Suprapubic skin (tissue), 3 donors: ENCODE results near the gene CLDN22.

ENCODE experiments used
- POLR2A ChIP-seq, 2 donors: fragments of 450-650 bp; IDR thresholded peaks; one replicate each; pipeline ENCODE4 v1.6.1; 2017; ENCODE audit warnings: antibody characterized with exemption in 2 of 2, mild to moderate bottlenecking in 2 of 2, moderate library complexity in 2 of 2
- TF ChIP-seq, protein P1 (sequence below), 2 donors: fragments of 200-600 bp in 1 of 2; fragments of 450-650 bp in 1 of 2; sonication (generic) in 1 of 2; IDR thresholded peaks; one replicate each; pipeline ENCODE4 v1.5.1; 2016 to 2019; ENCODE audit warnings: antibody characterized with exemption in 2 of 2, mild to moderate bottlenecking in 1 of 2, moderate library complexity in 1 of 2

- TF ChIP-seq POLR2A (IDR thresholded peaks at IDR 0.05), result no peak
- TF ChIP-seq, protein P1, sequence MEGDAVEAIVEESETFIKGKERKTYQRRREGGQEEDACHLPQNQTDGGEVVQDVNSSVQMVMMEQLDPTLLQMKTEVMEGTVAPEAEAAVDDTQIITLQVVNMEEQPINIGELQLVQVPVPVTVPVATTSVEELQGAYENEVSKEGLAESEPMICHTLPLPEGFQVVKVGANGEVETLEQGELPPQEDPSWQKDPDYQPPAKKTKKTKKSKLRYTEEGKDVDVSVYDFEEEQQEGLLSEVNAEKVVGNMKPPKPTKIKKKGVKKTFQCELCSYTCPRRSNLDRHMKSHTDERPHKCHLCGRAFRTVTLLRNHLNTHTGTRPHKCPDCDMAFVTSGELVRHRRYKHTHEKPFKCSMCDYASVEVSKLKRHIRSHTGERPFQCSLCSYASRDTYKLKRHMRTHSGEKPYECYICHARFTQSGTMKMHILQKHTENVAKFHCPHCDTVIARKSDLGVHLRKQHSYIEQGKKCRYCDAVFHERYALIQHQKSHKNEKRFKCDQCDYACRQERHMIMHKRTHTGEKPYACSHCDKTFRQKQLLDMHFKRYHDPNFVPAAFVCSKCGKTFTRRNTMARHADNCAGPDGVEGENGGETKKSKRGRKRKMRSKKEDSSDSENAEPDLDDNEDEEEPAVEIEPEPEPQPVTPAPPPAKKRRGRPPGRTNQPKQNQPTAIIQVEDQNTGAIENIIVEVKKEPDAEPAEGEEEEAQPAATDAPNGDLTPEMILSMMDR (IDR thresholded peaks at IDR 0.05), result no peak
Observed at GRCh38 chr4:183284965-183285364, 35.1 kb downstream of the CLDN22 start.
